ENCODE measurements around the gene TCEA2. TPM values are rescaled to one million over a fixed set of nuclear protein-coding genes. Genes with fewer than 3 reads are reported as not detected.

TCEA2 gene
- total RNA-seq, 1 experiment from 2014 or later = 38.5 TPM

DNA sequence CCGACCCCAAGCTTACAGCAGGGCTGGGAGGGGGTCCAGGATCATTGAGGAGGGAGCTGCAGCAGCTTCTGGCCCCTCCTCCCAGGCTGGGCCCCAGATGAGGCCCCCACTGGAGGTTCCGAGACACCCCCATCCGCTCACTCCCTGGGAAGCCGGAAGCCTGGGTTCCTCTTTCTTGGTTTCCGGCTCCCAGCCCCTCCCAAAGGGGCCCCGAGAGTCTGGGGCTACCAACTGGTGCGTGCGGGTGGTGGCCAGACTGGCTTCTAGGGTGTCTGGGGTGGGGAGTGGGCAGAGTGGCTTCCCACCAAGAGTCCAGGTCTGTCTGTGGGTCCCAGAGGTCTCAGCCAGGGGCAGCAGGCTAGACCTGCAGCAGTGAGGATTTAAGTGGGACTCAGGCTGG lies 14.1 kb downstream of the TCEA2 start:
- TF ChIP-seq, protein P1, sequence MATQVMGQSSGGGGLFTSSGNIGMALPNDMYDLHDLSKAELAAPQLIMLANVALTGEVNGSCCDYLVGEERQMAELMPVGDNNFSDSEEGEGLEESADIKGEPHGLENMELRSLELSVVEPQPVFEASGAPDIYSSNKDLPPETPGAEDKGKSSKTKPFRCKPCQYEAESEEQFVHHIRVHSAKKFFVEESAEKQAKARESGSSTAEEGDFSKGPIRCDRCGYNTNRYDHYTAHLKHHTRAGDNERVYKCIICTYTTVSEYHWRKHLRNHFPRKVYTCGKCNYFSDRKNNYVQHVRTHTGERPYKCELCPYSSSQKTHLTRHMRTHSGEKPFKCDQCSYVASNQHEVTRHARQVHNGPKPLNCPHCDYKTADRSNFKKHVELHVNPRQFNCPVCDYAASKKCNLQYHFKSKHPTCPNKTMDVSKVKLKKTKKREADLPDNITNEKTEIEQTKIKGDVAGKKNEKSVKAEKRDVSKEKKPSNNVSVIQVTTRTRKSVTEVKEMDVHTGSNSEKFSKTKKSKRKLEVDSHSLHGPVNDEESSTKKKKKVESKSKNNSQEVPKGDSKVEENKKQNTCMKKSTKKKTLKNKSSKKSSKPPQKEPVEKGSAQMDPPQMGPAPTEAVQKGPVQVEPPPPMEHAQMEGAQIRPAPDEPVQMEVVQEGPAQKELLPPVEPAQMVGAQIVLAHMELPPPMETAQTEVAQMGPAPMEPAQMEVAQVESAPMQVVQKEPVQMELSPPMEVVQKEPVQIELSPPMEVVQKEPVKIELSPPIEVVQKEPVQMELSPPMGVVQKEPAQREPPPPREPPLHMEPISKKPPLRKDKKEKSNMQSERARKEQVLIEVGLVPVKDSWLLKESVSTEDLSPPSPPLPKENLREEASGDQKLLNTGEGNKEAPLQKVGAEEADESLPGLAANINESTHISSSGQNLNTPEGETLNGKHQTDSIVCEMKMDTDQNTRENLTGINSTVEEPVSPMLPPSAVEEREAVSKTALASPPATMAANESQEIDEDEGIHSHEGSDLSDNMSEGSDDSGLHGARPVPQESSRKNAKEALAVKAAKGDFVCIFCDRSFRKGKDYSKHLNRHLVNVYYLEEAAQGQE (IDR thresholded peaks at IDR 0.05; ENCODE audit: insufficient read depth in 1 of 2, low read depth in 2 of 2, low read length in 1 of 2) = no peak
- no peak for TF ChIP-seq TCF7L2 (IDR thresholded peaks at IDR 0.05; ENCODE audit: low read depth, low read length)
- TF ChIP-seq, protein P2, sequence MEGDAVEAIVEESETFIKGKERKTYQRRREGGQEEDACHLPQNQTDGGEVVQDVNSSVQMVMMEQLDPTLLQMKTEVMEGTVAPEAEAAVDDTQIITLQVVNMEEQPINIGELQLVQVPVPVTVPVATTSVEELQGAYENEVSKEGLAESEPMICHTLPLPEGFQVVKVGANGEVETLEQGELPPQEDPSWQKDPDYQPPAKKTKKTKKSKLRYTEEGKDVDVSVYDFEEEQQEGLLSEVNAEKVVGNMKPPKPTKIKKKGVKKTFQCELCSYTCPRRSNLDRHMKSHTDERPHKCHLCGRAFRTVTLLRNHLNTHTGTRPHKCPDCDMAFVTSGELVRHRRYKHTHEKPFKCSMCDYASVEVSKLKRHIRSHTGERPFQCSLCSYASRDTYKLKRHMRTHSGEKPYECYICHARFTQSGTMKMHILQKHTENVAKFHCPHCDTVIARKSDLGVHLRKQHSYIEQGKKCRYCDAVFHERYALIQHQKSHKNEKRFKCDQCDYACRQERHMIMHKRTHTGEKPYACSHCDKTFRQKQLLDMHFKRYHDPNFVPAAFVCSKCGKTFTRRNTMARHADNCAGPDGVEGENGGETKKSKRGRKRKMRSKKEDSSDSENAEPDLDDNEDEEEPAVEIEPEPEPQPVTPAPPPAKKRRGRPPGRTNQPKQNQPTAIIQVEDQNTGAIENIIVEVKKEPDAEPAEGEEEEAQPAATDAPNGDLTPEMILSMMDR (IDR thresholded peaks at IDR 0.05) = no peak
- TF ChIP-seq SIN3A (IDR thresholded peaks at IDR 0.05; ENCODE audit: borderline replicate concordance, insufficient read depth, low read depth, low read length) = no peak
- TF ChIP-seq POLR2AphosphoS5 (IDR thresholded peaks at IDR 0.05; ENCODE audit: low read depth, low read length) = no peak
- ATAC-seq (no peak), DNase-seq (ENCODE audit: low read depth, low spot score) (no peak)
- CTCF ChIA-PET = no interaction called here
- no TSS peak for BruUV-seq (replicated peaks)
- in situ Hi-C loops (cut with HindIII; ENCODE audit: low pct_unique_long_range_greater_than_20kb, low sequenced_read_pairs) = no loop called here
- Histone ChIP-seq H3K27ac (ENCODE audit: low read length) (no peak overlapping the region), H3K4me1 (ENCODE audit: control insufficient read depth, insufficient read depth, low read length) (peaks cover 17% of the 10 kb centered on the region), H3K4me3 (ENCODE audit: low read depth in 2 of 2, low read length in 2 of 2) (no peak overlapping the region), H3K9me3 (ENCODE audit: control insufficient read depth, insufficient read depth, low read depth, low read length) (no peaks in the 10 kb centered on the region), H3K27me3 (ENCODE audit: control insufficient read depth, insufficient read depth, low read length) (no peaks in the 10 kb centered on the region), H3K36me3 (ENCODE audit: control insufficient read depth, insufficient read depth, low read length) (no peaks in the 10 kb centered on the region)
- POLR2A ChIA-PET = no interaction called here
- intact Hi-C loops (cut with micrococcal nuclease; ENCODE audit: unreplicated experiment) = no loop called here

DNA sequence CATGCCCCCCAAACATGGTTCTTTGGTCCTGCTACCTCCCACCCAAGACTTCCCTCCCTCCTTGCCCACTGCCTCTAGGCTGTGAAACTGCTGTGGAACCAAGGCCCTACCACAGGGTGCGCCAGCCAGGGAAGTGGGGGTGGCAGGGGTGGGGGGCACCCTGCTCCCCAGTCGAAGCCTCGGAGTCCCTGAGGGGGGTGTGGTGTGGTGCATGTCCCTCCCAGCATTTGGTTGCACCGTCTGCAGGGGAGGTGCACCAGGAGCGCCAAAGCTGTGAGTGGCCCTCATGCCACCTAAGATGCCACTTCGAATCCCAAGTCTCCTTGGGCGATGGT lies 14.5 kb downstream of the TCEA2 start:
- ATAC-seq = no peak
- CTCF ChIA-PET = no interaction called here

More for the DNA sequence above, 14.5 kb downstream of the TCEA2 start:
- intact Hi-C loops (cut with micrococcal nuclease; ENCODE audit: unreplicated experiment) (no loop called here), in situ Hi-C loops (cut with HindIII; ENCODE audit: low pct_unique_long_range_greater_than_20kb, low sequenced_read_pairs) (no loop called here)
- DNase-seq (ENCODE audit: low read depth, low spot score) = no peak
- Histone ChIP-seq H3K27me3 (ENCODE audit: control insufficient read depth, insufficient read depth, low read length) (no peaks in the 10 kb centered on the region), H3K36me3 (ENCODE audit: control insufficient read depth, insufficient read depth, low read length) (no peaks in the 10 kb centered on the region), H3K4me1 (ENCODE audit: control insufficient read depth, insufficient read depth, low read length) (peaks cover 21% of the 10 kb centered on the region), H3K27ac (ENCODE audit: low read length) (no peak overlapping the region), H3K9me3 (ENCODE audit: control insufficient read depth, insufficient read depth, low read depth, low read length) (no peaks in the 10 kb centered on the region), H3K4me3 (ENCODE audit: low read depth in 2 of 2, low read length in 2 of 2) (no peak overlapping the region)
- TF ChIP-seq SIN3A (IDR thresholded peaks at IDR 0.05; ENCODE audit: borderline replicate concordance, insufficient read depth, low read depth, low read length) = no peak
- no peak for TF ChIP-seq TCF7L2 (IDR thresholded peaks at IDR 0.05; ENCODE audit: low read depth, low read length)
- TF ChIP-seq POLR2AphosphoS5 (IDR thresholded peaks at IDR 0.05; ENCODE audit: low read depth, low read length) = no peak
- TF ChIP-seq, protein P2 (IDR thresholded peaks at IDR 0.05) = no peak
- TF ChIP-seq, protein P1 (IDR thresholded peaks at IDR 0.05; ENCODE audit: insufficient read depth in 1 of 2, low read depth in 2 of 2, low read length in 1 of 2) = no peak
- POLR2A ChIA-PET = interaction anchor here (1.0 kb wide), 1 partner anchor 97 kb away, joined by 4 read pairs; the partner anchor contains the start of gene PRPF6
- no TSS peak for BruUV-seq (replicated peaks)

Data from Panc1 (cell line).